Activated CD4-positive, alpha-beta T cell treated with anti-CD3 and anti-CD28 coated beads, Interleukin-2, amount 50 U/mL, for 4 hours (primary cell): ENCODE data around the gene INTS4.
"Not testable (repeated sequence)": the region's sequence is repeated elsewhere in the genome, so short reads cannot be mapped to it uniquely, and the experiment has no call there.

Experiments
- DNase-seq, 2 experiments: peaks; one replicate each; pipeline ENCODE4 v3.0.0-alpha.2; 2020

INTS4 gene

DNA sequence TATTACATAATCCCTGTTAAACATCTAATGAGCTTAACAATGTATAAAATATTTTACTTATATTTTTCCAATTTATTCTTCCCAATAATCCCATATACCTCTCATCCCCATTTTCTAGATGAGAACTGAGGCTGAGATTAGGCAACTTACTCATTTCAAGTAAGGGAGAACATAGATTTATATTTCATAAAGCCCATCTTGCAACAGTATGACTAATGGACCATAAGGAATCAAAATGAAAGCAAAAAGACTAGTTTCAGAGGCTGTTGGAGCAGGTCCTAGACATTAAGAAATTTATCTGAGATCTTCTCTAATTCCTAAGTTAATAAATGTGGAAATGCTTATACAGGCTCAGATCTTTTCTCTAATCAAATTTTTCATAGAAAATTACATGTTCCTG lies 52.0 kb downstream of the INTS4 start:
- DNase-seq: not testable (repeated sequence)

DNA sequence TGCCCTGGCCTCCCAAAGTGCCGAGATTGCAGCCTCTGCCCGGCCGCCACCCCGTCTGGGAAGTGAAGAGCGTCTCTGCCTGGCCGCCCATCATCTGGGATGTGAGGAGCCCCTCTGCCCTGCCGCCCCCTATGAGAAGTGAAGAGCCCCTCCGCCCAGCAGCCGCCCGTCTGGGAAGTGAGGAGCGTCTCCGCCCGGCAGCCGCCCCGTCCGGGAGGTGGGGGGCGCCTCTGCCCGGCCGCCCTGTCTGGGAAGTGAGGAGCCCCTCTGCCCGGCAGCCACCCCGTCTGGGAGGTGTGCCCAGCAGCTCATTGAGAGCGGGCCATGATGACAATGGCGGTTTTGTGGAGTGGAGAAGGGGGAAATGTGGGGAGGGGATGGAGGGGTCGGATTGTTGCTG lies 60.9 kb downstream of the INTS4 start:
- DNase-seq: not testable (repeated sequence)

- DNase-seq: not testable (repeated sequence)
Measured at GRCh38 chr11:77930334-77931208, 63.9 kb downstream of the INTS4 start.

DNA sequence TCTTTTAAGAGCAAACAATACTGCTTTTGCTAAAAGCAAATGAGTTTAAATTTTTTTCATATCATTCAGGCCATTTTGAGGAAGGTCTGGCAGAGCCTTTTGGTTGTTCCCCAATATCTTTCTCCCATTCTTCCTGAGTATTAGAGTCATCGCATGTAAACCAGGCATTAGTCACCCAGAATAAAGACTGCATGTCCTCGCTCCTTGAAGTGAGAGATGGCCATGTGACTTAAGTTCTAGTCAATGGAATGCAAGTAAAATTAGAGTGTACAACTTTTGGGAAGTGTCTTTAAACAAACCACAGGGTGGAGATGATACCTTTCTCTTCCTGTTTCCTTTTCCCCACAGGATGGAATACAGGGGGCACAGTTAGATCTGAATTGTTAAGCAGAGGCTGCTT lies 76.8 kb downstream of the INTS4 start:
- not testable (repeated sequence) for DNase-seq

- not testable (repeated sequence) for DNase-seq
Measured at GRCh38 chr11:77914307-77914791, 80.1 kb downstream of the INTS4 start.

DNA sequence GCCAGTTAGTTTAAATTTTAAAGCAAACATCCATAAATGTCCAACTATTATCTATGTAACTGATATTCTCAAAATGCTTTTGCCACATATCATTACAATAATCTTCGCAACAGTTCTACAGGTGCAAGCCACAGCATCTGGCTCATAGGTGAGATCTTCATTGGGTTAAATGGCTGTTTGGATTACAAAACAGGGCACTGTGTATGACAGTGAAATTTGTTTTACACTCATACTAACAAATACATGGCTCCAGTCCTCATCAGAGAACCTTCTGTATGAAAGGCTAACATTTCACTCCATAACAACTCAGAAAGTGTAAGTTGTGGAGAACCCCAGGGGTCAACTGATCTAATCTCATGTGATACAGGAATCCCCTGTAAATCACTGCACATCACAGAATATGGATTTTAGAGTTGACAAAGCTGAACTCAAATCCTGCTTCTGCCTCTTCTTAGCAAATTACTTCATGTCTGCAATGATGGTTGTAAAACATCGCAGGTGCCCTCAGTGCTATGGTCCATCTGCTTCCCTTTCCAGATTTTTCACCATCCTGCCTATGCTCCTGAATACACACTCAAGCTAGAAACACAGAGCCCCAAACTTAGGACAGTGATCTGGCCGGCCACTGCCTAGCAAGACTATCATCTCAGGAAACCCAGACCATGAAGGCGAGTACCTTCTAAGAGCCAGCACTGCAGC lies 80.7 kb downstream of the INTS4 start:
- DNase-seq: not testable (repeated sequence)

GRCh38 chr11:77910828-77911227 lies 83.6 kb downstream of the INTS4 start:
- not testable (repeated sequence) for DNase-seq

GRCh38 chr11:77909277-77909676 lies 85.2 kb downstream of the INTS4 start:
- no peak for DNase-seq

DNA sequence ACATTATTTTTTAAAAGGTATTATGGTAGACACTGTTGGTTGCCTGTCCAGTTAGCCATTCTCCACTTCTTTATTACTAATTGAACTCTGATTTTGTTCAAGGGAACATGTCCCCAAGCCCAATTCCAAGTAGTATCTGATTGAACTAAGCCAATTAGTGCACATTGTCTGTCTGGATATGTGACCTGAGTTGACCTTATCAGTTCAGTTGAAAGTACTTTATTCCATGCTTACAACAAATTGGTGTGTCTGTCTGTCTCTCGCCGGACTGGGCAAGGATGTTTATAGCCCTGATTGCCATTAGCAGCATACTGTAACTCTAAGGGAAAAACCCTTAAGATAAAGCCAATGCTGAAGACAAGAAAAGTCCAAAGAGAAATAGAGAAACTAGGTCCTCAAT lies 85.6 kb downstream of the INTS4 start:
- DNase-seq: no peak

DNA sequence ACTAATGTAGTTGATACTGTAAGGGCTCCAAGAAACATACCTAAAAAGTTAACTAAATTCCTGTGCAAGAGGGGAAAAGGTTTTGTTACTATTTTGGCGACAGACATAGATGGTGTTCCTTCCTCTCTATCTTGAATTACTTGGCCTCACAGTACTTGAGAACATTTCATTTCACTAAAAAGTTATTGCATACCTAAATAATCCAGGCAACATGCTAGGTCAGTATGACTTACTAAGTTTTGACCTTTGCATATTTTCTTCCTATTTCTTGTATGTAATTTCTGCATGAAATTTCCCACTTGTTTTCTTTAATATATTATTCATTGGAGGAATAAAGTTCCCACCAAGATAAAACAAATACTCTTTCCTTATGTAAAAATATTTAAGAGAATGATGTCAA lies 99.5 kb downstream of the INTS4 start:
- not testable (repeated sequence) for DNase-seq

- DNase-seq: not testable (repeated sequence)
Measured at GRCh38 chr11:77891703-77892102, 102.8 kb downstream of the INTS4 start.

GRCh38 chr11:77891256-77891655 lies 103.2 kb downstream of the INTS4 start:
- DNase-seq: not testable (repeated sequence)

DNA sequence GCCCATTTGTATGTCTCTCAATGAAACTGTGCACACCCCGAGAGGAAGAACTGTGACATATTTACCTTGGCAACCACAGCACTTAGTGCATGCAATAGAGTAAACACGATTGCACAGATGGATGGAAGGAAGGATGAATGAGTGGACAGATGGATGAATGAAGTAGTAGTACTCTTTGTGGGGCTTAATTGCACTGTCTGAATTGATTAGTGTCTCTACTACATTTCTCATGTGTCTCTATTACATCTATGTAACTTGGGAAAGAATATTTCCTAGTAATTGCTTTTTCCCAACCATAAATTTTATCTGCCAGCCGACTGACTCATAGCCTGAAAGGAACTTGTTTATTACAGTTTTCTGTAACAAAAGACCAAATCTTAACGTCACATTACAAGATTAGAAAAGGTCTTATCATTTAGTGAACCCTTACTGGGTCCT lies 103.8 kb downstream of the INTS4 start:
- not testable (repeated sequence) for DNase-seq

GRCh38 chr11:77890100-77890614 lies 104.3 kb downstream of the INTS4 start:
- DNase-seq: not testable (repeated sequence)

DNA sequence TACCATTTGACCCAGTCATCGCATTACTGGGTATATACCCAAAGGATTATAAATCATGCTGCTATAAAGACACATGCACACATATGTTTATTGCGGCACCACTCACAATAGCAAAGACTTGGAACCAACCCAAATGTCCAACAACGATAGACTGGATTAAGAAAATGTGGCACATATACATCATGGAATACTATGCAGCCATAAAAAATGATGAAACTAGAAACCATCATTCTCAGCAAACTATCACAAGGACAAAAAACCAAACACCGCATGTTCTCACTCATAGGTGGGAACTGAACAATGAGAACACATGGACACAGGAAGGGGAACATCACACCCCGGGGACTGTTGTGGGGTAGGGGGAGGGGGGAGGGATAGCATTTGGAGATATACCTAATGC lies 105.4 kb downstream of the INTS4 start:
- not testable (repeated sequence) for DNase-seq

DNA sequence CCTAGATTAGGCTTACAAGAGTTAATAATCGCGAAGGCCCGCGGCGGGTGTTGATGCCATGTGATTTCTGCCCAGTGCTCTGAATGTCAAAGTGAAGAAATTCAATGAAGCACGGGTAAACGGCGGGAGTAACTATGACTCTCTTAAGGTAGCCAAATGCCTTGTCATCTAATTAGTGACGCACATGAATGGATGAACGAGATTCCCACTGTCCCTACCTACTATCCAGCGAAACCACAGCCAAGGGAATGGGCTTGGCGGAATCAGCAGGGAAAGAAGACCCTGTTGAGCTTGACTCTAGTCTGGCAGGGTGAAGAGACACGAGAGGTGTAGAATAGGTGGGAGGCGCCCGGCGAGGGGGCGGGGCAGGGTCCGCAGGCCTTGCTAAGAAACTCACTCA lies 108.1 kb downstream of the INTS4 start:
- no peak for DNase-seq

DNA sequence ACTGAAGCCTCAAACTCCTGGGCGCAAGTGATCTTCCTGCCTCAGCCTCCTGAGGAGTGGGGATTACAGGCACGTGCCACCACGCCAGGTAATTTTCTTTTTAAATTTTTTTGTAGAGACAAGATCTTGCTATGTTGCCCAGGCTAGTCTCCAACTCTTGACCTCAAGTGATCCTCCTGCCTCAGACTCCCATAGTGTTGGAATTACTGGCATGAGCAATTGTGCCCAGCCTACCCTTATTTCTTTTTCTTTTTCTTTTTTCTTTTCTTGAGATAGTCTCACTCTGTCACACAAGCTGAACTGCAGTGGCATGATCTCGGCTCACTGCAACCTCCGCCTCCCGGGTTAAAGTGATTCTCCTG lies 109.7 kb downstream of the INTS4 start:
- DNase-seq: no peak

DNA sequence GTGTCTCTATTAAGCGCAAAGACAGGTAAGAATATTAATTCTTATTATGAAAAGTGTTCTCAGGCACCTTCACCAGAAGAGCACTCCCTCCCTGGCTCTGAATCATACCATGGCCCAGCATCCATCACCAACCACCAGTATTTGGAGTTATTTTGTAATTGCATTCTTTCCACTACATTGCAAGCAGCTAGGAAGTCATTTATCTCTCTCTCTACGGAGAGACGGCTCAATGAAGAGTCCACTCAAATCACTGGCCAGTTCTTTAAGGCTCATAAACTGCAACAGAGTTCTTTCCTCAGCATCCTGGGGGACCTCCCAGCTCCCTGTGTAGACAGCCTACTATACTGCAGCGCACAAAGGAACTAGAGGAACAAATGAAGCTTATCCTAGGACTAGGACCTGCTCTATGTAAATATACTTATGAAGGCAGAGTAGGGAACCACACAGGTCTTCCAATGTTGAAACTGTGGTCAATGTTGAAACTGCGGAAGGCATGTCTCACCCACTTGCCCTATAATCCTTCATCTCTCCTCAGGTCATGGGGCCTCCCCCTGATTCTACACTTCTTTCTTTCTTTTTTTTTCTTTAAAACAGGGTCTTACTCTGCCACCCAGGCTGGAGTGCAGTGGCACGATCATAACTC lies 110.2 kb downstream of the INTS4 start:
- no peak for DNase-seq

- no peak for DNase-seq
Measured at GRCh38 chr11:77883775-77884174, 110.7 kb downstream of the INTS4 start.

- DNase-seq: no peak
Measured at GRCh38 chr11:77882396-77882795, 112.1 kb downstream of the INTS4 start.

GRCh38 chr11:77879218-77879617 lies 115.2 kb downstream of the INTS4 start:
- DNase-seq: no peak

DNA sequence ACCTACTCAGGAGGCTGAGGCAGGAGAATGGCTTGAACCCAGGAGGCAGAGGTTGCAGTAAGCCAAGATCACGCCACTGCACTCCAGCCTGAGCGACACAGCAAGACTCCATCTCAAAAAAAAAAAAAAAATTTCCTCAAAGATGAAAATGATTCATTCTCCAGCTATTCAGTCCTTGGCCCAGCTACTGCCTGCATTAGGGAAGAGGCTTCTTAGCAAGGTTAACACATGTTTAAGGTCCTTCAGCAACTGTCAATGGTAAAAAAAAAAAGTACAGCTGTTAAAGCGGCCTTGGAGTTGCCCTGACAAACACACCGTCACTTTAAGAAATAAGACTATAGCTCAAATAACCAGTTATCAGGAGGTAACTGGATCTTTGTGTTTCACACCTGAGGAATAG lies 116.2 kb downstream of the INTS4 start:
- not testable (repeated sequence) for DNase-seq

- DNase-seq: no peak
Measured at GRCh38 chr11:77876045-77876444, 118.4 kb downstream of the INTS4 start.
